Gastroesophageal sphincter (tissue), 2 donors: ENCODE data around the gene RAPGEF5.

Experiments used
- EP300 ChIP-seq: sonication (generic); formaldehyde crosslinking; IDR thresholded peaks from one replicate; pipeline ENCODE4 v1.6.1; 2017; ENCODE audit warnings: antibody characterized with exemption, mild to moderate bottlenecking
- POLR2A ChIP-seq, 2 donors: fragments of 450-650 bp; IDR thresholded peaks; one replicate each; pipeline ENCODE4 v1.6.1; 2017; ENCODE audit warnings: antibody characterized with exemption in 2 of 2, mild to moderate bottlenecking in 2 of 2, moderate library complexity in 1 of 2
- POLR2AphosphoS5 ChIP-seq: sonication (generic); formaldehyde crosslinking; IDR thresholded peaks from one replicate; pipeline ENCODE4 v1.6.1; 2017; ENCODE audit warnings: antibody characterized with exemption

DNA sequence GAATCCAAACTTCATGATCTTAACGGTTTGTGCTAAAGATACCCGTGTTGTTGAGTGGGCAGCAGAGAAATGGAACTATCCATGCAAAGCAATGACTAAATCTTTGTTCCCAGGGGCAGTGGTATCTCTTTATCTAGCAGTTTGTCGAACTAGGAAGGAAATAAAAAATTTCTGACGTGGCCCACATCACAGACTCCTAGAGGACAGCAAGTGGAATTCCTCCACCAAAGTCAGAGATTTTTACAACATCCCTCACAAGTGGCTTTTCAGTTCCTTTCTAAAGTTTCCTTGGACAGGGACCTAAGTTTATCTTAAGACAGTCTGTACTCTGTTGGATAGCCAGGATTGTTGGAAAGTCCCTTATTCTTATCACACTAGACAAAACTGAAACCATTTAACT lies 136.0 kb downstream of the RAPGEF5 start:
- no peak for TF ChIP-seq POLR2A (IDR thresholded peaks at IDR 0.05)
- TF ChIP-seq EP300: no peak
- TF ChIP-seq POLR2AphosphoS5: no peak
